Mesenchymal stem cell (in vitro differentiated cells and primary cell): ENCODE results near the gene CSNK1D.
"Not testable (repeated sequence)": the region's sequence is repeated elsewhere in the genome, so short reads cannot be mapped to it uniquely, and the experiment has no call there.

Experiments used
- DNase-seq: peaks from one replicate; pipeline ENCODE4 v3.0.0-alpha.2; 2013
- H2AFZ ChIP-seq: one replicate; pipeline ENCODE4 v1.6.1; 2013; ENCODE audit warnings: low read depth, mild to moderate bottlenecking, control low read depth, inconsistent platforms, low read length, moderate library complexity
- H2AK5ac ChIP-seq: 2 replicates; pipeline ENCODE4 v1.6.1; 2013; ENCODE audit warnings: low read length, moderate library complexity, mild to moderate bottlenecking, inconsistent platforms; ENCODE audit not compliant: severe bottlenecking
- H2BK120ac ChIP-seq: one replicate; pipeline ENCODE4 v1.6.1; 2013; ENCODE audit warnings: low read depth, mild to moderate bottlenecking, inconsistent platforms, low read length, moderate library complexity
- H2BK12ac ChIP-seq, 2 experiments: one replicate each; pipeline ENCODE4 v1.6.1; 2013; ENCODE audit warnings: inconsistent platforms in 2 of 2, low read length in 2 of 2, mild to moderate bottlenecking in 2 of 2, moderate library complexity in 2 of 2, control low read depth in 1 of 2
- H2BK15ac ChIP-seq: one replicate; pipeline ENCODE4 v1.6.1; 2013; ENCODE audit warnings: mild to moderate bottlenecking, low read depth, inconsistent platforms; ENCODE audit not compliant: poor library complexity, severe bottlenecking
- H2BK5ac ChIP-seq: 2 replicates; pipeline ENCODE4 v1.6.1; 2013; ENCODE audit warnings: low read depth, mild to moderate bottlenecking, low read length, control low read depth, inconsistent platforms; ENCODE audit not compliant: poor library complexity, severe bottlenecking
- H3K14ac ChIP-seq, 2 experiments: one replicate each; pipeline ENCODE4 v1.6.1; 2013; ENCODE audit warnings: inconsistent platforms in 2 of 2, low read length in 2 of 2, control low read depth in 1 of 2, mild to moderate bottlenecking in 1 of 2, moderate library complexity in 1 of 2
- H3K18ac ChIP-seq, 2 experiments: one replicate each; pipeline ENCODE4 v1.6.1; 2013; ENCODE audit warnings: inconsistent platforms in 2 of 2, low read length in 2 of 2, control low read depth in 1 of 2, low read depth in 1 of 2, mild to moderate bottlenecking in 1 of 2
- H3K23ac ChIP-seq, 2 experiments: one replicate each; pipeline ENCODE4 v1.6.1; 2013; ENCODE audit warnings: inconsistent platforms in 2 of 2, low read length in 2 of 2, mild to moderate bottlenecking in 2 of 2, moderate library complexity in 2 of 2, control low read depth in 1 of 2
- H3K27ac ChIP-seq: 2 replicates; pipeline ENCODE4 v1.5.1; 2013; ENCODE audit warnings: mild to moderate bottlenecking, moderate library complexity, low read length, control low read depth, inconsistent platforms; ENCODE audit not compliant: poor library complexity, severe bottlenecking
- H3K27me3 ChIP-seq, 2 experiments: 2 replicates each; pipeline versions ENCODE4 v1.6.1 to v1.7.0; 2013; ENCODE audit warnings: low read length in 2 of 2, mild to moderate bottlenecking in 2 of 2, moderate library complexity in 2 of 2, control low read depth in 1 of 2, inconsistent platforms in 1 of 2; ENCODE audit not compliant: control insufficient read depth in 1 of 2, insufficient read depth in 1 of 2
- H3K36me3 ChIP-seq, 2 experiments: 2 replicates each; pipeline versions ENCODE4 v1.6.1 to v1.7.0; 2013; ENCODE audit warnings: low read length in 2 of 2, control low read depth in 1 of 2, inconsistent platforms in 1 of 2, low read depth in 1 of 2, mild to moderate bottlenecking in 1 of 2; ENCODE audit not compliant: insufficient read depth in 2 of 2, control insufficient read depth in 1 of 2
- H3K4ac ChIP-seq, 2 experiments: one replicate each; pipeline ENCODE4 v1.6.1; 2013; ENCODE audit warnings: inconsistent platforms in 2 of 2, low read length in 2 of 2, mild to moderate bottlenecking in 2 of 2, moderate library complexity in 2 of 2, control low read depth in 1 of 2, low read depth in 1 of 2
- H3K4me1 ChIP-seq: 2 replicates; pipeline ENCODE4 v1.6.1; 2013; ENCODE audit warnings: low read depth, low read length, control low read depth; ENCODE audit not compliant: control insufficient read depth, insufficient read depth
- H3K4me2 ChIP-seq: 2 replicates; pipeline ENCODE4 v1.6.1; 2013; ENCODE audit warnings: low read length, mild to moderate bottlenecking, inconsistent platforms; ENCODE audit not compliant: poor library complexity, severe bottlenecking
- H3K4me3 ChIP-seq, 2 experiments: 2 replicates each; pipeline versions ENCODE4 v1.5.1 to v1.7.0; 2013; ENCODE audit warnings: low read length in 2 of 2, mild to moderate bottlenecking in 2 of 2, control low read depth in 1 of 2, low read depth in 1 of 2; ENCODE audit not compliant: insufficient read depth in 1 of 2
- H3K79me1 ChIP-seq: replicated peaks from 2 replicates; pipeline ENCODE4 v1.6.1; 2013; ENCODE audit warnings: mild to moderate bottlenecking, control low read depth, low read length, inconsistent platforms; ENCODE audit not compliant: poor library complexity, severe bottlenecking
- H3K9ac ChIP-seq: 2 replicates; pipeline ENCODE4 v1.7.0; 2013; ENCODE audit warnings: mild to moderate bottlenecking, low read length, moderate library complexity
- H3K9me3 ChIP-seq: 2 replicates; pipeline ENCODE4 v1.7.0; 2013; ENCODE audit warnings: mild to moderate bottlenecking, low read length; ENCODE audit not compliant: control insufficient read depth
- H4K8ac ChIP-seq: one replicate; pipeline ENCODE4 v1.6.1; 2013; ENCODE audit warnings: inconsistent platforms, mild to moderate bottlenecking, low read length, moderate library complexity
- H4K91ac ChIP-seq: one replicate; pipeline ENCODE4 v1.6.1; 2013; ENCODE audit warnings: mild to moderate bottlenecking, low read length, inconsistent platforms
- WGBS: methylation state at CpG from one replicate; pipeline ENCODE4 v1.1.7; 2013; ENCODE audit warnings: mixed read lengths; 5-methylcytosine and 5-hydroxymethylcytosine counted together

Gene CSNK1D

GRCh38 chr17:82266142-82266541 lies 7.4 kb downstream of the CSNK1D start:
- WGBS: 97% methylated on average over 10 of the region's 10 CpGs

GRCh38 chr17:82263641-82264040 lies 9.9 kb downstream of the CSNK1D start:
- H3K27ac ChIP-seq: no peak overlapping the region
- whole genome bisulfite sequencing: 96% methylated on average over 9 of the region's 9 CpGs

More at GRCh38 chr17:82266142-82266541, 7.4 kb downstream of the CSNK1D start:
- DNase-seq: no peak
- Histone ChIP-seq H3K4ac (no peak overlapping the region), H3K9ac (peak overlapping the region; percentile 78), H3K23ac (peak overlapping the region in 1 of 2 experiments; percentile 79), H2BK5ac (no peak overlapping the region), H3K18ac (peak overlapping the region in 1 of 2 experiments; percentile 4), H3K27me3 (no peaks in the 10 kb centered on the region), H3K9me3 (no peaks in the 10 kb centered on the region), H3K4me2 (no peak overlapping the region), H2BK120ac (no peak overlapping the region), H3K4me1 (peaks cover 38% of the 10 kb centered on the region), H2AFZ (no peak overlapping the region), H3K14ac (no peak overlapping the region), H2AK5ac (no peak overlapping the region), H3K27ac (peak overlapping the region; percentile 65), H3K36me3 (peaks cover 67 to 69% of the 10 kb centered on the region in 2 experiments), H3K4me3 (peak overlapping the region in 1 of 2 experiments; percentile 15), H3K79me1 (no peaks in the 10 kb centered on the region), H4K91ac (no peak overlapping the region), H2BK15ac (no peak overlapping the region), H2BK12ac (no peak overlapping the region), H4K8ac (no peak overlapping the region)

GRCh38 chr17:82262344-82262743 lies 11.2 kb downstream of the CSNK1D start:
- Histone ChIP-seq H3K27me3 (no peaks in the 10 kb centered on the region), H4K8ac (no peak overlapping the region), H3K4me1 (peaks cover 16% of the 10 kb centered on the region), H2BK120ac (no peak overlapping the region), H3K36me3 (peaks cover 78 to 88% of the 10 kb centered on the region in 2 experiments), H3K23ac (no peak overlapping the region), H3K4ac (no peak overlapping the region), H2BK15ac (no peak overlapping the region), H2BK5ac (no peak overlapping the region), H2AFZ (no peak overlapping the region), H3K79me1 (no peaks in the 10 kb centered on the region), H3K18ac (no peak overlapping the region), H3K14ac (no peak overlapping the region), H3K4me2 (no peak overlapping the region), H4K91ac (no peak overlapping the region), H3K27ac (no peak overlapping the region), H3K9ac (no peak overlapping the region), H2BK12ac (no peak overlapping the region), H3K4me3 (no peak overlapping the region), H3K9me3 (no peaks in the 10 kb centered on the region), H2AK5ac (no peak overlapping the region)
- no peak for DNase-seq
- WGBS: 97% methylated on average over 4 of the region's 4 CpGs

More at GRCh38 chr17:82263641-82264040, 9.9 kb downstream of the CSNK1D start:
- H3K4ac ChIP-seq: no peak overlapping the region
- no peaks in the 10 kb centered on the region for H3K79me1 ChIP-seq
- no peak overlapping the region for H4K8ac ChIP-seq
- no peaks in the 10 kb centered on the region for H3K9me3 ChIP-seq
- H2AFZ ChIP-seq: no peak overlapping the region
- no peaks in the 10 kb centered on the region for H3K27me3 ChIP-seq
- H3K18ac ChIP-seq: no peak overlapping the region
- peaks cover 21% of the 10 kb centered on the region for H3K4me1 ChIP-seq
- H2BK15ac ChIP-seq: no peak overlapping the region
- H2AK5ac ChIP-seq: no peak overlapping the region
- no peak overlapping the region for H2BK120ac ChIP-seq
- peak overlapping the region in 1 of 2 experiments; percentile 30 for H3K23ac ChIP-seq
- no peak overlapping the region for H4K91ac ChIP-seq
- H3K4me2 ChIP-seq: no peak overlapping the region
- no peak overlapping the region for H3K4me3 ChIP-seq
- peaks cover 71 to 76% of the 10 kb centered on the region in 2 experiments for H3K36me3 ChIP-seq
- no peak overlapping the region for H2BK12ac ChIP-seq
- no peak for DNase-seq
- H2BK5ac ChIP-seq: no peak overlapping the region
- H3K9ac ChIP-seq: no peak overlapping the region
- H3K14ac ChIP-seq: no peak overlapping the region

GRCh38 chr17:82259972-82260961 lies 13.2 kb downstream of the CSNK1D start:
- H4K91ac ChIP-seq, H3K4ac ChIP-seq, H3K79me1 ChIP-seq, H3K18ac ChIP-seq, H4K8ac ChIP-seq, H3K4me1 ChIP-seq, H2AK5ac ChIP-seq, H2BK12ac ChIP-seq, H2BK15ac ChIP-seq, H3K9me3 ChIP-seq, H3K14ac ChIP-seq, H3K27ac ChIP-seq, H2BK120ac ChIP-seq, H3K27me3 ChIP-seq, H3K4me3 ChIP-seq, H2AFZ ChIP-seq, H2BK5ac ChIP-seq, H3K23ac ChIP-seq, DNase-seq, H3K9ac ChIP-seq, H3K4me2 ChIP-seq: not testable (repeated sequence)
- peaks cover 77 to 95% of the 10 kb centered on the region in 2 experiments for H3K36me3 ChIP-seq
- WGBS: 97% methylated on average over 8 of the region's 8 CpGs
